Heart left ventricle (tissue), 16 donors: ENCODE data around the gene CNPY3. TPM values are rescaled to one million over a fixed set of nuclear protein-coding genes. Genes with fewer than 3 reads are reported as not detected.

Source experiments
- ATAC-seq, 4 donors: fragments of 200-7000 bp; cut with Tn5 transposase; one replicate each; pipeline ENCODE4 v1.9.1; 2020 to 2022; ENCODE audit warnings: moderate library complexity in 4 of 4, mild to moderate bottlenecking in 3 of 4, moderate number of reproducible peaks in 1 of 4
- DNase-seq, 5 donors: peaks; one replicate each; pipeline ENCODE4 v3.0.0-alpha.2; 2020
- H3K27ac ChIP-seq, 12 donors: fragments of 200-600 bp; sonication (generic) in 4 of 12; one replicate each; pipeline versions ENCODE4 v1.5.0 to v1.8.0; 2016 to 2022; ENCODE audit warnings: mild to moderate bottlenecking in 2 of 12
- H3K27me3 ChIP-seq, 9 donors: fragments of 200-600 bp; sonication (generic) in 2 of 9; one replicate each; pipeline versions ENCODE4 v1.5.1 to v1.8.0; 2016 to 2022; ENCODE audit warnings: mild to moderate bottlenecking in 3 of 9
- H3K36me3 ChIP-seq, 9 donors: fragments of 200-600 bp; sonication (generic) in 2 of 9; one replicate each; pipeline versions ENCODE4 v1.5.0 to v1.8.0; 2018 to 2022; ENCODE audit warnings: mild to moderate bottlenecking in 2 of 9
- H3K4me1 ChIP-seq, 12 donors: fragments of 200-600 bp; sonication (generic) in 4 of 12; one replicate each; pipeline versions ENCODE4 v1.5.0 to v1.8.0; 2016 to 2022; ENCODE audit warnings: mild to moderate bottlenecking in 3 of 12
- H3K4me3 ChIP-seq, 12 donors: fragments of 200-600 bp; sonication (generic) in 4 of 12; one replicate each; pipeline versions ENCODE4 v1.5.0 to v1.8.0; 2017 to 2022; ENCODE audit warnings: mild to moderate bottlenecking in 9 of 12, moderate library complexity in 4 of 12
- H3K9me3 ChIP-seq, 12 donors: fragments of 200-600 bp; sonication (generic) in 4 of 12; one replicate each; pipeline versions ENCODE4 v1.5.0 to v1.8.0; 2016 to 2022; ENCODE audit warnings: mild to moderate bottlenecking in 1 of 12
- CTCF ChIP-seq, 12 donors: fragments of 200-600 bp; sonication (generic) in 4 of 12; IDR thresholded peaks; one replicate each; pipeline versions ENCODE4 v1.5.0 to v1.8.0; 2018 to 2022; ENCODE audit warnings: antibody characterized with exemption in 12 of 12, mild to moderate bottlenecking in 5 of 12
- POLR2A ChIP-seq, 2 donors: fragments of 450-650 bp; IDR thresholded peaks; one replicate each; pipeline ENCODE4 v1.6.1; 2017; ENCODE audit warnings: antibody characterized with exemption in 2 of 2, mild to moderate bottlenecking in 2 of 2, moderate library complexity in 2 of 2
- WGBS, 4 donors: extraction: QIAGEN DNeasy Blood & Tissue Kit in 2 of 4; methylation state at CpG; one replicate each; pipeline versions ENCODE4 v1.1.5 to v1.1.7; 2013 to 2018; 5-methylcytosine and 5-hydroxymethylcytosine counted together
- intact Hi-C, 10 donors: fragments of 100-400 bp; cut with DNase I; formaldehyde crosslinking; loops; one replicate each; pipeline versions ENCODE4 v1.11.1 to v1.14.2; 2022
- polyA plus RNA-seq, 2 donors: library from polyadenylated mRNA; stranded (reverse); fragments of 200-250 nt; gene quantifications; one replicate each; pipeline ENCODE4 v1.2.3, GENCODE V29; 2013
- total RNA-seq, 9 donors: library from RNA; depleted of rRNA in 2 of 9; stranded (reverse); fragments of >200 nt in 2 of 9; fragmentation: NEBNext Ultra II Directional in 3 of 9; extraction: Animal tissue kit (Norgen Biotek cat#: 25700) in 3 of 9; gene quantifications; one replicate each; pipeline versions ENCODE4 v1.1.0 to v1.2.4, GENCODE V29; 2016 to 2023
- donor health status: ischemic (EF 13 %, LVEDD 7.1; RV severe dilation, severe dysfunction).
- donor health status: healthy with polysubstance abuse.
- donor health status: DM: no; HTN: yes; CAD: no.
- donor health status: DM: no; HTN: no; CAD: no.
- donor health status: ischemic (EF 25% LVEDD 6.9; RV normal size, moderate dysfunction).
- donor health status: ischemic (EF 25% LVEDD 5.7; RV mildly dilated, moderate dysfunction).
- donor health status: healthy.
- donor health status: DM: yes; HTN: yes; CAD: no.
- donor health status: ischemic (EF 35%, LVEDD 5.7; RV mildly dilated, moderate dysfunction).
- donor health status: nonischemic (EF 11% LVEDD 7.7; RV severe dilation, severe dysfunction).
- donor health status: DM: yes; HTN: yes; CAD: no.
- donor health status: PGD.
- donor health status: ischemic (EF 29% LVEDD 5.4; RV normal size, mild dysfunction).
- donor health status: nonischemic (EF 23%, LVEDD 6.1; RV moderate dilation, normal function).

The CNPY3 gene
- total and polyA plus RNA-seq, 11 donors = 13.8 to 44.0 (median 20.6) TPM

GRCh38 chr6:42969934-42970333, 40.7 kb downstream of the CNPY3 start:
- no peak overlapping the region for H3K27ac ChIP-seq
- H3K36me3 ChIP-seq = peaks cover 0 to 71% (median 39%) of the 10 kb centered on the region in 9 donors

GRCh38 chr6:42970871-42971612, 41.8 kb downstream of the CNPY3 start:
- intact Hi-C loops = loop anchor here in 1 of 10 donors (10.0 kb wide), 1 partner anchor 66 kb away; no protein-coding TSS in a partner anchor

More at GRCh38 chr6:42969934-42970333, 40.7 kb downstream of the CNPY3 start:
- Histone ChIP-seq H3K9me3 (no peaks in the 10 kb centered on the region), H3K4me1 (peaks cover 0 to 11% (median 0%) of the 10 kb centered on the region in 12 donors), H3K27me3 (no peaks in the 10 kb centered on the region), H3K4me3 (no peak overlapping the region)
- TF ChIP-seq POLR2A (IDR thresholded peaks at IDR 0.05) (no peak), CTCF (IDR thresholded peaks at IDR 0.05) (no peak)
- intact Hi-C loops = loop anchor here in 1 of 10 donors (10.0 kb wide), 1 partner anchor 65 kb away; no protein-coding TSS in a partner anchor
- 80 to 97% (median 95%) methylated on average over 4 of the region's 4 CpGs for WGBS, 4 donors
- ATAC-seq (no peak), DNase-seq (no peak)

GRCh38 chr6:42971746-42972327, 42.6 kb downstream of the CNPY3 start:
- Histone ChIP-seq H3K4me1 (peaks cover 0 to 18% (median 2%) of the 10 kb centered on the region in 12 donors), H3K27me3 (no peaks in the 10 kb centered on the region), H3K36me3 (peaks cover 0 to 54% (median 23%) of the 10 kb centered on the region in 9 donors), H3K27ac (no peak overlapping the region), H3K9me3 (no peaks in the 10 kb centered on the region), H3K4me3 (no peak overlapping the region)
- DNase-seq (no peak), ATAC-seq (peak in 1 of 4 donors; percentile 24)
- intact Hi-C loops = loop anchor here in 1 of 10 donors (10.0 kb wide), 1 partner anchor 67 kb away; no protein-coding TSS in a partner anchor
- WGBS, 4 donors = 45 to 82% (median 76%) methylated on average over 3 of the region's 3 CpGs
- TF ChIP-seq CTCF (IDR thresholded peaks at IDR 0.05) (no peak), POLR2A (IDR thresholded peaks at IDR 0.05) (no peak)

More at GRCh38 chr6:42970871-42971612, 41.8 kb downstream of the CNPY3 start:
- Histone ChIP-seq H3K36me3 (peaks cover 0 to 62% (median 28%) of the 10 kb centered on the region in 9 donors), H3K27me3 (no peaks in the 10 kb centered on the region), H3K4me3 (no peak overlapping the region), H3K4me1 (peaks cover 0 to 15% (median 0%) of the 10 kb centered on the region in 12 donors), H3K27ac (no peak overlapping the region), H3K9me3 (no peaks in the 10 kb centered on the region)
- no peak for TF ChIP-seq CTCF (IDR thresholded peaks at IDR 0.05)
- no peak for TF ChIP-seq POLR2A (IDR thresholded peaks at IDR 0.05)
- ATAC-seq (peak in 3 of 4 donors; percentile 21 to 28 (median 23)), DNase-seq (no peak)
- 73 to 90% (median 86%) methylated on average over 4 of the region's 4 CpGs for WGBS, 4 donors

- WGBS, 4 donors = 86 to 93% (median 92%) methylated on average over 3 of the region's 3 CpGs
- no peaks in the 10 kb centered on the region for H3K9me3 ChIP-seq
- no peak overlapping the region for H3K4me3 ChIP-seq
- H3K4me1 ChIP-seq = peaks cover 0 to 31% (median 16%) of the 10 kb centered on the region in 12 donors
- no peak overlapping the region for H3K27ac ChIP-seq
- ATAC-seq (no peak), DNase-seq (no peak)
- TF ChIP-seq POLR2A (IDR thresholded peaks at IDR 0.05) = no peak
- TF ChIP-seq CTCF (IDR thresholded peaks at IDR 0.05) = no peak
- H3K27me3 ChIP-seq = no peaks in the 10 kb centered on the region
- H3K36me3 ChIP-seq = peaks cover 0 to 34% (median 13%) of the 10 kb centered on the region in 9 donors
- intact Hi-C loops = loop anchor here in 1 of 10 donors (10.0 kb wide), 1 partner anchor 69 kb away; no protein-coding TSS in a partner anchor
These were observed 44.6 kb downstream of the CNPY3 start for GRCh38 chr6:42973926-42974325.
